ENCODE data around the gene SUN1. TPM values are rescaled to one million over a fixed set of nuclear protein-coding genes. Genes with fewer than 3 reads are reported as not detected.
"Not testable (repeated sequence)": the region's sequence is repeated elsewhere in the genome, so short reads cannot be mapped to it uniquely, and the experiment has no call there.

SUN1 gene
- total and polyA plus RNA-seq, 2 experiments from 2014 or later: 63.3 to 145 TPM

DNA sequence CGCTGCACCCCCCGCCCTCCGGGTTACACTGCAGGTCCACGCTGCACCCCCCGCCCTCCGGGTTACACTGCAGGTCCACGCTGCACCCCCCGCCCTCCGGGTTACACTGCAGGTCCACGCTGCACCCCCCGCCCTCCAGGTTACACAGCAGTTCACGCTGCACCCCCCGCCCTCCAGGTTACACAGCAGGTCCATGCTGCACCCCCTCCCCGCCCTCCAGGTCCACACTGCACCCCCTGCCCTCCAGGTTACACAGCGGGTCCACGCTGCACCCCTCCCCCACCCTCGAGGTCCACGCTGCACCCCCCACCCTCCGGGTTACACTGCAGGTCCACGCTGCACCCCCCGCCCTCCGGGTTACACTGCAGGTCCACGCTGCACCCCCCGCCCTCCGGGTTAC, 91.8 kb downstream of the SUN1 start:
- not testable (repeated sequence) for H3F3A ChIP-seq (replicated peaks; ENCODE audit: low read depth); H3K27ac Mint-ChIP-seq; H3K4me2 ChIP-seq; H3K9me2 ChIP-seq (ENCODE audit: insufficient read depth); H3K79me2 ChIP-seq (replicated peaks; ENCODE audit: insufficient read depth); ATAC-seq; H3K27me3 ChIP-seq (ENCODE audit: insufficient read depth); H3K4me1 Mint-ChIP-seq; H3K4me3 Mint-ChIP-seq; H3K4me3 ChIP-seq; H3K4me1 ChIP-seq (ENCODE audit: insufficient read depth); H3K36me3 ChIP-seq (ENCODE audit: insufficient read depth); H3K36me3 Mint-ChIP-seq (ENCODE audit: low read depth); H3K27ac ChIP-seq (ENCODE audit: low read depth); H3K9me3 Mint-ChIP-seq; H4K20me1 ChIP-seq (replicated peaks; ENCODE audit: insufficient read depth); H3K27me3 Mint-ChIP-seq (ENCODE audit: insufficient read depth, low read depth, poor library complexity); DNase-seq (ENCODE audit: low spot score); H2AFZ ChIP-seq

Other genes starting within 250 kb of the SUN1 start
- gene DNAAF5, start 105.8 kb upstream of the SUN1 start, total RNA-seq (2014; rRNA removed; shearing (Covaris generic)): 74.0 and 86.7 TPM in 2 replicates
- 20.4 and 20.9 TPM in 2 replicates for gene DNAAF5, start 105.8 kb upstream of the SUN1 start, polyA plus RNA-seq (2016; fragmentation: Nextera tagmentation; extraction: Ambion mirVana)
- gene PRKAR1B, start 105.2 kb upstream of the SUN1 start, total RNA-seq (2014; rRNA removed; shearing (Covaris generic)): 34.7 and 36.7 TPM in 2 replicates
- 30.6 and 35.7 TPM in 2 replicates for gene PRKAR1B, start 105.2 kb upstream of the SUN1 start, polyA plus RNA-seq (2016; fragmentation: Nextera tagmentation; extraction: Ambion mirVana)
- 55.0 and 79.1 TPM in 2 replicates for gene GET4, start 44.1 kb downstream of the SUN1 start, total RNA-seq (2014; rRNA removed; shearing (Covaris generic))
- 48.0 and 54.5 TPM in 2 replicates for gene GET4, start 44.1 kb downstream of the SUN1 start, polyA plus RNA-seq (2016; fragmentation: Nextera tagmentation; extraction: Ambion mirVana)
- gene ADAP1, start 122.2 kb downstream of the SUN1 start, total RNA-seq (2014; rRNA removed; shearing (Covaris generic)): 4.3 and 9.6 TPM in 2 replicates
- 1.9 and 2.2 TPM in 2 replicates for gene ADAP1, start 122.2 kb downstream of the SUN1 start, polyA plus RNA-seq (2016; fragmentation: Nextera tagmentation; extraction: Ambion mirVana)
- gene COX19, start 143.1 kb downstream of the SUN1 start, total RNA-seq (2014; rRNA removed; shearing (Covaris generic)): 6.2 and 11.7 TPM in 2 replicates
- 12.6 and 13.9 TPM in 2 replicates for gene COX19, start 143.1 kb downstream of the SUN1 start, polyA plus RNA-seq (2016; fragmentation: Nextera tagmentation; extraction: Ambion mirVana)
- gene CYP2W1, start 150.7 kb downstream of the SUN1 start, total RNA-seq (2014; rRNA removed; shearing (Covaris generic)): not detected in 2 replicates
- not detected in 2 replicates for gene CYP2W1, start 150.7 kb downstream of the SUN1 start, polyA plus RNA-seq (2016; fragmentation: Nextera tagmentation; extraction: Ambion mirVana)
- 0.16 and 0.28 TPM in 2 replicates for gene GPR146, start 212.1 kb downstream of the SUN1 start, total RNA-seq (2014; rRNA removed; shearing (Covaris generic))
- gene GPR146, start 212.1 kb downstream of the SUN1 start, polyA plus RNA-seq (2016; fragmentation: Nextera tagmentation; extraction: Ambion mirVana): 0.37 TPM in 1 of 2 replicates, not detected in the other

Measured in GM23338 (cell line).